Measurements from ENCODE around the gene CNGB1.
"Not testable (repeated sequence)": the region's sequence is repeated elsewhere in the genome, so short reads cannot be mapped to it uniquely, and the experiment has no call there.

The CNGB1 gene

DNA sequence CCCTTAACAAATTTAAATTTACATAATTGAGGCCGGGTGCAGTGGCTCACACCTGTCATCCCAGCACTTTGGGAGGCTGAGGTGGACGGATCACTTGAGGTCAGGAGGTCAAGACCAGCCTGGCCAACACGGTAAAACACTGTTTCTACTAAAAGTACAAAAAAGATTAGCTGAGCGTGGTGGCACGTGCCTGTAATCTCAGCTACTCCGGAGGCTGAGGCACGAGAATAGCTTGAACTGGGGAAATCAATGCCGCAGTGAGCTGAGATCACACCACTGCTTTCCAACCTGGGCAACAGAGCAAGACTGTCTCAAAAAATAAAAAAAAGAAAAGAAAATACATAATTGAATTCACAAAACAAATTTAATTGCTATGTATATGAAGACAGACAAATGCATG is 112.3 kb downstream of the CNGB1 start:
- no peaks in the 10 kb centered on the region for H3K9me3 ChIP-seq (ENCODE audit: low read length)
- no peak overlapping the region for H3K27ac ChIP-seq (ENCODE audit: low read depth, low read length, poor library complexity, severe bottlenecking)
- no peaks in the 10 kb centered on the region for H4K20me1 ChIP-seq (ENCODE audit: insufficient read depth, low read length)
- H3K4me1 ChIP-seq (ENCODE audit: insufficient read depth, low read length, severe bottlenecking) = no peaks in the 10 kb centered on the region
- H3K27me3 ChIP-seq (ENCODE audit: insufficient read depth, low read length) = no peaks in the 10 kb centered on the region
- H3K36me3 ChIP-seq (ENCODE audit: insufficient read depth, low read length) = no peaks in the 10 kb centered on the region
- H2AFZ ChIP-seq (ENCODE audit: low read length) = no peak overlapping the region
- no peaks in the 10 kb centered on the region for H3K9me2 ChIP-seq (ENCODE audit: low read depth, low read length)
- no peak overlapping the region for H3K4me3 ChIP-seq (ENCODE audit: low read depth, low read length, poor library complexity, severe bottlenecking)
- H3F3A ChIP-seq (ENCODE audit: insufficient read depth, low read length) = no peaks in the 10 kb centered on the region
- H3K79me2 ChIP-seq (ENCODE audit: insufficient read depth, low read length) = no peaks in the 10 kb centered on the region
- TF ChIP-seq EZH2 (IDR thresholded peaks at IDR 0.05; ENCODE audit: borderline replicate concordance, low read length) (no peak), CTCF (IDR thresholded peaks at IDR 0.05; ENCODE audit: low read length) (no peak)
- H3K4me2 ChIP-seq (ENCODE audit: low read length) = no peak overlapping the region
- H3K9ac ChIP-seq (ENCODE audit: low read length) = no peak overlapping the region

DNA sequence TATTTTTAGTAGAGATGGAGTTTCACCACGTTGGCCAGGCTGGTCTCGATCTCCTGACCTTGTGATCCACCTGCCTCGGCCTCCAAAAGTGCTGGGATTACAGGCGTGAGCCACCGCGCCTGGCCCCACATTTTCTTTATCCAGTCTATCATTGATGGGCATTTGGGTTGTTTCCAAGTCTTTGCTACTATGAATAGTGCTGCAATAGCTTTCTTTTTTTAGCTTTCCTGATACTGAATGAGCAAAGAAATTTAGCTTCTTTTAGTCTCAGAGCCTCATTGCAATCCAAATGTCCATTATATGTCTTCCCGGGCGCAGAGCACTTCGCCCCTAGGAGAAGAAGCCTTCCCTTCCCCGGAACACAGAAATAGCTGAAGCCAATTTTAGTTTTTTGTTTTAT is 112.9 kb downstream of the CNGB1 start:
- H3K27me3 ChIP-seq (ENCODE audit: insufficient read depth, low read length); H3F3A ChIP-seq (ENCODE audit: insufficient read depth, low read length); H3K79me2 ChIP-seq (ENCODE audit: insufficient read depth, low read length); H3K9ac ChIP-seq (ENCODE audit: low read length); H2AFZ ChIP-seq (ENCODE audit: low read length); H4K20me1 ChIP-seq (ENCODE audit: insufficient read depth, low read length); H3K36me3 ChIP-seq (ENCODE audit: insufficient read depth, low read length); H3K4me2 ChIP-seq (ENCODE audit: low read length); H3K9me2 ChIP-seq (ENCODE audit: low read depth, low read length); H3K4me3 ChIP-seq (ENCODE audit: low read depth, low read length, poor library complexity, severe bottlenecking); H3K4me1 ChIP-seq (ENCODE audit: insufficient read depth, low read length, severe bottlenecking); H3K27ac ChIP-seq (ENCODE audit: low read depth, low read length, poor library complexity, severe bottlenecking); H3K9me3 ChIP-seq (ENCODE audit: low read length): not testable (repeated sequence)

GRCh38 chr16:57855188-57855587 is 115.7 kb downstream of the CNGB1 start:
- Histone ChIP-seq H3K27me3 (ENCODE audit: insufficient read depth, low read length) (no peaks in the 10 kb centered on the region), H3K9me2 (ENCODE audit: low read depth, low read length) (no peaks in the 10 kb centered on the region), H3K27ac (ENCODE audit: low read depth, low read length, poor library complexity, severe bottlenecking) (no peak overlapping the region), H2AFZ (ENCODE audit: low read length) (no peak overlapping the region), H3F3A (ENCODE audit: insufficient read depth, low read length) (no peaks in the 10 kb centered on the region), H3K4me2 (ENCODE audit: low read length) (no peak overlapping the region), H3K4me3 (ENCODE audit: low read depth, low read length, poor library complexity, severe bottlenecking) (no peak overlapping the region), H3K79me2 (ENCODE audit: insufficient read depth, low read length) (no peaks in the 10 kb centered on the region), H3K36me3 (ENCODE audit: insufficient read depth, low read length) (no peaks in the 10 kb centered on the region), H3K9ac (ENCODE audit: low read length) (no peak overlapping the region), H3K9me3 (ENCODE audit: low read length) (no peaks in the 10 kb centered on the region), H4K20me1 (ENCODE audit: insufficient read depth, low read length) (no peaks in the 10 kb centered on the region), H3K4me1 (ENCODE audit: insufficient read depth, low read length, severe bottlenecking) (no peaks in the 10 kb centered on the region)
- TF ChIP-seq CTCF (IDR thresholded peaks at IDR 0.05; ENCODE audit: low read length) (no peak), EZH2 (IDR thresholded peaks at IDR 0.05; ENCODE audit: borderline replicate concordance, low read length) (no peak)

GRCh38 chr16:57852189-57852588 is 118.7 kb downstream of the CNGB1 start:
- no peaks in the 10 kb centered on the region for H3K9me3 ChIP-seq (ENCODE audit: low read length)
- TF ChIP-seq EZH2 (IDR thresholded peaks at IDR 0.05; ENCODE audit: borderline replicate concordance, low read length) = no peak
- TF ChIP-seq CTCF (IDR thresholded peaks at IDR 0.05; ENCODE audit: low read length) = no peak
- H3K79me2 ChIP-seq (ENCODE audit: insufficient read depth, low read length) = no peaks in the 10 kb centered on the region

More at GRCh38 chr16:57852189-57852588, 118.7 kb downstream of the CNGB1 start:
- Histone ChIP-seq H2AFZ (ENCODE audit: low read length) (no peak overlapping the region), H3K9ac (ENCODE audit: low read length) (no peak overlapping the region), H3F3A (ENCODE audit: insufficient read depth, low read length) (no peaks in the 10 kb centered on the region), H3K4me3 (ENCODE audit: low read depth, low read length, poor library complexity, severe bottlenecking) (no peak overlapping the region), H3K27ac (ENCODE audit: low read depth, low read length, poor library complexity, severe bottlenecking) (no peak overlapping the region), H3K9me2 (ENCODE audit: low read depth, low read length) (no peaks in the 10 kb centered on the region), H3K4me2 (ENCODE audit: low read length) (no peak overlapping the region), H3K36me3 (ENCODE audit: insufficient read depth, low read length) (no peaks in the 10 kb centered on the region), H3K4me1 (ENCODE audit: insufficient read depth, low read length, severe bottlenecking) (no peaks in the 10 kb centered on the region), H4K20me1 (ENCODE audit: insufficient read depth, low read length) (no peaks in the 10 kb centered on the region), H3K27me3 (ENCODE audit: insufficient read depth, low read length) (no peaks in the 10 kb centered on the region)

Data from OCI-LY1 (cell line).